ENCODE measurements around the gene SETSIP. TPM values are rescaled to one million over a fixed set of nuclear protein-coding genes. Genes with fewer than 3 reads are reported as not detected.

SETSIP gene
- total and polyA plus RNA-seq, 4 donors, result 0.09 TPM; not detected in 3

GRCh38 chr1:92091625-92092024 lies 16.4 kb upstream of the SETSIP start:
- 98% methylated on average over 5 of the region's 5 CpGs for WGBS
- Histone ChIP-seq H3K4me3 (ENCODE audit: low read depth in 1 of 3, low read length in 3 of 3) (no peak overlapping the region), H3K9me3 (ENCODE audit: control insufficient read depth in 4 of 4, low read length in 3 of 4) (no peaks in the 10 kb centered on the region), H3K36me3 (ENCODE audit: control insufficient read depth in 4 of 4, insufficient read depth in 3 of 4, low read depth in 1 of 4, low read length in 3 of 4) (no peaks in the 10 kb centered on the region), H3K27ac (ENCODE audit: low read depth in 1 of 2, low read length in 2 of 2) (no peak overlapping the region), H3K27me3 (ENCODE audit: control insufficient read depth in 4 of 4, insufficient read depth in 4 of 4, low read length in 3 of 4) (no peaks in the 10 kb centered on the region), H3K9ac (ENCODE audit: low read depth in 1 of 2, low read length in 2 of 2) (no peak overlapping the region), H3K4me1 (ENCODE audit: control insufficient read depth in 4 of 4, insufficient read depth in 4 of 4, low read length in 3 of 4) (no peaks in the 10 kb centered on the region)
- no peak for TF ChIP-seq SP1 (IDR thresholded peaks at IDR 0.05)
- no peak for TF ChIP-seq EGR1 (IDR thresholded peaks at IDR 0.05; ENCODE audit: low read depth in 2 of 2)
- no peak for TF ChIP-seq RAD21 (IDR thresholded peaks at IDR 0.05)
- no peak for TF ChIP-seq ATF3 (IDR thresholded peaks at IDR 0.05)
- TF ChIP-seq NR2F2 (IDR thresholded peaks at IDR 0.05), result no peak
- TF ChIP-seq MAX (IDR thresholded peaks at IDR 0.05), result no peak
- TF ChIP-seq FOXA2 (IDR thresholded peaks at IDR 0.05), result no peak
- TF ChIP-seq FOXA1 (IDR thresholded peaks at IDR 0.05), result no peak
- no peak for TF ChIP-seq TAF1 (conservative IDR thresholded peaks at IDR 0.05)
- TF ChIP-seq ZBTB33 (IDR thresholded peaks at IDR 0.05), result no peak
- TF ChIP-seq YY1 (IDR thresholded peaks at IDR 0.05), result no peak
- TF ChIP-seq JUND (IDR thresholded peaks at IDR 0.05), result no peak
- no peak for TF ChIP-seq HNF4G (IDR thresholded peaks at IDR 0.05)
- TF ChIP-seq REST (IDR thresholded peaks at IDR 0.05), result no peak
- DNase-seq (ENCODE audit: low spot score), result no peak

GRCh38 chr1:92087542-92087941 lies 12.3 kb upstream of the SETSIP start:
- Histone ChIP-seq H3K27ac (ENCODE audit: low read depth in 1 of 2, low read length in 2 of 2) (no peak overlapping the region), H3K4me1 (ENCODE audit: control insufficient read depth in 4 of 4, insufficient read depth in 4 of 4, low read length in 3 of 4) (no peaks in the 10 kb centered on the region), H3K9me3 (ENCODE audit: control insufficient read depth in 4 of 4, low read length in 3 of 4) (no peaks in the 10 kb centered on the region), H3K36me3 (ENCODE audit: control insufficient read depth in 4 of 4, insufficient read depth in 3 of 4, low read depth in 1 of 4, low read length in 3 of 4) (no peaks in the 10 kb centered on the region), H3K9ac (ENCODE audit: low read depth in 1 of 2, low read length in 2 of 2) (no peak overlapping the region), H3K27me3 (ENCODE audit: control insufficient read depth in 4 of 4, insufficient read depth in 4 of 4, low read length in 3 of 4) (no peaks in the 10 kb centered on the region), H3K4me3 (ENCODE audit: low read depth in 1 of 3, low read length in 3 of 3) (no peak overlapping the region)
- TF ChIP-seq TAF1 (conservative IDR thresholded peaks at IDR 0.05) (no peak), FOXA2 (IDR thresholded peaks at IDR 0.05) (no peak), NR2F2 (IDR thresholded peaks at IDR 0.05) (no peak), JUND (IDR thresholded peaks at IDR 0.05) (no peak), ZBTB33 (IDR thresholded peaks at IDR 0.05) (no peak), MAX (IDR thresholded peaks at IDR 0.05) (no peak), HNF4G (IDR thresholded peaks at IDR 0.05) (no peak), CTCF (IDR thresholded peaks at IDR 0.05; ENCODE audit: low read depth, low read length, missing input control) (no peak), REST (IDR thresholded peaks at IDR 0.05) (no peak)
- WGBS, result 94% methylated on average over 1 of the region's 1 CpG
- DNase-seq (ENCODE audit: low spot score), result no peak
